Motor neuron (in vitro differentiated cells): Measurements from ENCODE around the gene PHTF2. TPM values are rescaled to one million over a fixed set of nuclear protein-coding genes. Genes with fewer than 3 reads are reported as not detected.
A peak's percentile ranks its signal among the peaks of the same experiment; 100 is the strongest.
"Not testable (repeated sequence)": the region's sequence is repeated elsewhere in the genome, so short reads cannot be mapped to it uniquely, and the experiment has no call there.

Source experiments
- ATAC-seq, 8 experiments: fragments of 200-7000 bp; cut with Tn5 transposase; replicated peaks in 6 of 8; 2 replicates each; pipeline ENCODE4 v1.8.0; 2021; ENCODE audit warnings: mild to moderate bottlenecking in 8 of 8, moderate library complexity in 8 of 8
- H3K27ac ChIP-seq, 2 donors: fragments of 250-450 bp; sonication (Bioruptor Pico); 2 replicates each; pipeline ENCODE4 v1.9.0; 2021; ENCODE audit warnings: antibody characterized with exemption in 2 of 2, mild to moderate bottlenecking in 2 of 2, moderate library complexity in 1 of 2
- H3K4me1 ChIP-seq, 2 donors: fragments of 250-450 bp; sonication (Bioruptor Pico); replicated peaks in 1 of 2; 2 replicates each; pipeline ENCODE4 v1.6.1; 2021; ENCODE audit warnings: antibody characterized with exemption in 2 of 2, mild to moderate bottlenecking in 2 of 2, moderate library complexity in 1 of 2
- H3K4me3 ChIP-seq, 5 donors: fragments of 250-450 bp; sonication (Bioruptor Pico); 2 replicates each; pipeline ENCODE4 v1.9.0; 2021; ENCODE audit warnings: antibody characterized with exemption in 5 of 5, mild to moderate bottlenecking in 5 of 5, moderate library complexity in 4 of 5
- WGBS, 10 experiments: fragments of 450-650 bp; shearing (Covaris generic); methylation state at CpG; one replicate each; pipeline ENCODE4 v1.0.0; 2022; 5-methylcytosine and 5-hydroxymethylcytosine counted together
- in situ Hi-C, 9 experiments: fragments of 400-800 bp; cut with MboI; loops; one replicate each; pipeline ENCODE4 v1.15.0; 2021; ENCODE audit warnings: low sequenced_read_pairs in 9 of 9, low pct_unique_long_range_greater_than_20kb in 2 of 9; ENCODE audit not compliant: unreplicated experiment in 9 of 9
- total RNA-seq, 8 experiments: library from RNA; unstranded; fragments of 300-600 nt; gene quantifications; 2 replicates each; pipeline versions ENCODE4 v1.2.3 to v1.2.4, GENCODE V29; 2022

The PHTF2 gene
- total RNA-seq, 8 experiments from 2014 or later = 15.9 to 36.9 (median 19.4) TPM

GRCh38 chr7:77979219-77979618 is 180.6 kb downstream of the PHTF2 start:
- ATAC-seq = no peak
- whole genome bisulfite sequencing, 10 experiments = 11 to 84% (median 67%) methylated on average over 2 to 5 of the region's 5 CpGs
- Histone ChIP-seq H3K27ac (no peak overlapping the region), H3K4me1 (no peaks in the 10 kb centered on the region), H3K4me3 (no peak overlapping the region)
- in situ Hi-C loops = no loop called here

- H3K4me1 ChIP-seq = no peaks in the 10 kb centered on the region
- WGBS, 10 experiments = 0 to 100% (median 72%) methylated on average over 1 to 3 of the region's 3 CpGs
- ATAC-seq = no peak
- no peak overlapping the region for H3K4me3 ChIP-seq
- in situ Hi-C loops = no loop called here
- H3K27ac ChIP-seq = no peak overlapping the region
Observed at GRCh38 chr7:77980087-77980713, 181.6 kb downstream of the PHTF2 start.

- 18 to 94% (median 65%) methylated on average over 1 to 4 of the region's 5 CpGs; no CpG with 5 or more reads in 2 of the 10 experiments for WGBS, 10 experiments
- H3K27ac ChIP-seq = no peak overlapping the region
- no peaks in the 10 kb centered on the region for H3K4me1 ChIP-seq
- H3K4me3 ChIP-seq = no peak overlapping the region
- in situ Hi-C loops = no loop called here
- no peak for ATAC-seq
Observed at GRCh38 chr7:77982926-77983550, 184.5 kb downstream of the PHTF2 start.

- 33 to 100% (median 88%) methylated on average over 1 to 4 of the region's 4 CpGs for WGBS, 10 experiments
- in situ Hi-C loops = no loop called here
Observed at GRCh38 chr7:77983973-77984372, 185.4 kb downstream of the PHTF2 start.

GRCh38 chr7:77985232-77985973 is 186.8 kb downstream of the PHTF2 start:
- no peak overlapping the region for H3K4me3 ChIP-seq
- ATAC-seq = no peak
- H3K4me1 ChIP-seq = no peaks in the 10 kb centered on the region
- in situ Hi-C loops = no loop called here
- no peak overlapping the region for H3K27ac ChIP-seq
- WGBS, 10 experiments = 25 to 100% (median 76%) methylated on average over 1 to 8 of the region's 12 CpGs

More at GRCh38 chr7:77983973-77984372, 185.4 kb downstream of the PHTF2 start:
- no peak overlapping the region for H3K4me3 ChIP-seq
- ATAC-seq = no peak
- H3K4me1 ChIP-seq = no peaks in the 10 kb centered on the region
- H3K27ac ChIP-seq = no peak overlapping the region

- H3K4me3 ChIP-seq = no peak overlapping the region
- in situ Hi-C loops = no loop called here
- whole genome bisulfite sequencing, 10 experiments = 20 to 100% (median 83%) methylated on average over 1 to 3 of the region's 3 CpGs; no CpG with 5 or more reads in 1 of the 10 experiments
- no peak overlapping the region for H3K27ac ChIP-seq
- ATAC-seq = no peak
- H3K4me1 ChIP-seq = no peaks in the 10 kb centered on the region
Observed at GRCh38 chr7:77985974-77986339, 187.4 kb downstream of the PHTF2 start.

GRCh38 chr7:77989981-77990566 is 191.5 kb downstream of the PHTF2 start:
- 67 to 92% (median 83%) methylated on average over 1 to 2 of the region's 6 CpGs; no CpG with 5 or more reads in 5 of the 10 experiments for WGBS, 10 experiments
- Histone ChIP-seq H3K27ac (no peak overlapping the region), H3K4me1 (no peaks in the 10 kb centered on the region), H3K4me3 (no peak overlapping the region)
- in situ Hi-C loops = no loop called here
- ATAC-seq = no peak

- Histone ChIP-seq H3K4me3 (no peak overlapping the region), H3K4me1 (no peaks in the 10 kb centered on the region), H3K27ac (no peak overlapping the region)
- ATAC-seq = no peak
- WGBS, 10 experiments = 0 to 100% (median 75%) methylated on average over 1 to 4 of the region's 4 CpGs; no CpG with 5 or more reads in 1 of the 10 experiments
- in situ Hi-C loops = no loop called here
Observed at GRCh38 chr7:77991656-77992055, 193.1 kb downstream of the PHTF2 start.

- Histone ChIP-seq H3K4me1 (no peaks in the 10 kb centered on the region), H3K4me3 (no peak overlapping the region), H3K27ac (no peak overlapping the region)
- WGBS, 10 experiments = 80 to 100% (median 96%) methylated on average over 1 to 3 of the region's 3 CpGs; no CpG with 5 or more reads in 2 of the 10 experiments
- in situ Hi-C loops = no loop called here
- ATAC-seq = no peak
Observed at GRCh38 chr7:77993838-77994237, 195.3 kb downstream of the PHTF2 start.

- H3K4me1 ChIP-seq = no peaks in the 10 kb centered on the region
- in situ Hi-C loops = no loop called here
- H3K27ac ChIP-seq = no peak overlapping the region
- WGBS, 10 experiments = 35 to 100% (median 70%) methylated on average over 1 to 4 of the region's 6 CpGs; no CpG with 5 or more reads in 1 of the 10 experiments
- H3K4me3 ChIP-seq = no peak overlapping the region
- peak in 1 of 8 experiments; percentile 54 for ATAC-seq
Observed at GRCh38 chr7:77995717-77996116, 197.1 kb downstream of the PHTF2 start.

- ATAC-seq, in situ Hi-C loops, H3K27ac ChIP-seq, H3K4me3 ChIP-seq, H3K4me1 ChIP-seq: not testable (repeated sequence)
- WGBS, 10 experiments = 7 to 100% (median 83%) methylated on average over 1 to 3 of the region's 3 CpGs; no CpG with 5 or more reads in 1 of the 10 experiments
Observed at GRCh38 chr7:77999168-77999567, 200.6 kb downstream of the PHTF2 start.

- H3K27ac ChIP-seq = no peak overlapping the region
- in situ Hi-C loops = no loop called here
Observed at GRCh38 chr7:78002021-78002420, 203.4 kb downstream of the PHTF2 start.

GRCh38 chr7:78002715-78003114 is 204.1 kb downstream of the PHTF2 start:
- H3K27ac ChIP-seq = no peak overlapping the region
- no peaks in the 10 kb centered on the region for H3K4me1 ChIP-seq
- WGBS, 10 experiments = 70 to 100% (median 86%) methylated on average over 1 to 4 of the region's 4 CpGs; no CpG with 5 or more reads in 2 of the 10 experiments
- in situ Hi-C loops = no loop called here
- ATAC-seq = no peak
- H3K4me3 ChIP-seq = no peak overlapping the region

More at GRCh38 chr7:78002021-78002420, 203.4 kb downstream of the PHTF2 start:
- ATAC-seq = no peak
- 33 to 88% (median 63%) methylated on average over 1 to 3 of the region's 3 CpGs; no CpG with 5 or more reads in 5 of the 10 experiments for WGBS, 10 experiments
- H3K4me1 ChIP-seq = no peaks in the 10 kb centered on the region
- no peak overlapping the region for H3K4me3 ChIP-seq
